HepG2 (cell line): ENCODE measurements around the gene NVL. TPM values are rescaled to one million over a fixed set of nuclear protein-coding genes. Genes with fewer than 3 reads are reported as not detected.

Source experiments
- ATAC-seq: fragments of 200-7000 bp; cut with Tn5 transposase; 3 replicates; pipeline ENCODE4 v1.9.1; 2020; ENCODE audit warnings: mild to moderate bottlenecking, moderate library complexity
- BruUV-seq: library from RNA; stranded (reverse); fragments of 400-500 nt; replicated peaks from 2 replicates; lab custom pipeline; 2021; lab: Mats Ljungman, UMichigan
- CTCF ChIA-PET: fragments of 300-600 bp; formaldehyde crosslinking; extraction: SDS; loops from one replicate; lab custom pipeline; 2021; ENCODE audit warnings: low total read pairs, inconsistent platforms, low intra/inter-chr PET ratio; lab: Yijun Ruan, JAX
- POLR2A ChIA-PET: fragments of 350-600 bp; sonication (Branson Sonifier 250); formaldehyde crosslinking; loops from one replicate; lab custom pipeline; 2020; ENCODE audit warnings: antibody characterized with exemption, inconsistent platforms; lab: Yijun Ruan, JAX
- DNase-seq: peaks from one replicate; pipeline ENCODE4 v3.0.0-alpha.2; 2015; ENCODE audit warnings: low spot score
- FAIRE-seq: peaks from 3 replicates; lab custom pipeline; 2011; peaks lifted over from hg19 to GRCh38; lab: Jason Lieb, UNC
- H2AFZ ChIP-seq: one replicate; pipeline ENCODE4 v1.6.1; 2011; ENCODE audit warnings: low read length, inconsistent platforms
- H3K27ac ChIP-seq: fragments of 300-600 bp; 3 replicates; pipeline ENCODE4 v1.8.0; 2011; ENCODE audit warnings: mixed run types, mild to moderate bottlenecking, mixed read lengths, low read length, inconsistent platforms; ENCODE audit not compliant: insufficient read depth; ENCODE audit errors: extremely low read length
- H3K27me3 ChIP-seq, 2 experiments: fragments of 200-600 bp in 1 of 2; 2 replicates in 1 of 2; 3 replicates in 1 of 2; pipeline versions ENCODE4 v1.6.0 to v1.8.0; 2011; ENCODE audit warnings: low read length in 2 of 2, mild to moderate bottlenecking in 2 of 2, moderate library complexity in 2 of 2, inconsistent platforms in 1 of 2; ENCODE audit not compliant: insufficient read depth in 2 of 2, control insufficient read depth in 1 of 2
- H3K36me3 ChIP-seq, 2 experiments: fragments of 200-600 bp in 1 of 2; replicated peaks in 1 of 2; 2 replicates in 1 of 2; 3 replicates in 1 of 2; pipeline versions ENCODE4 v1.5.1 to v1.8.0; 2011; ENCODE audit warnings: low read length in 2 of 2, inconsistent platforms in 1 of 2; ENCODE audit not compliant: insufficient read depth in 2 of 2, control insufficient read depth in 1 of 2
- H3K4me1 ChIP-seq: 2 replicates; pipeline ENCODE4 v1.5.1; 2012; ENCODE audit warnings: low read length, inconsistent platforms; ENCODE audit not compliant: insufficient read depth
- H3K4me2 ChIP-seq: 2 replicates; pipeline ENCODE4 v1.6.0; 2011; ENCODE audit warnings: low read depth, low read length, inconsistent platforms
- H3K4me3 ChIP-seq, 3 experiments: fragments of 200-600 bp in 1 of 3; sonication (generic), shearing (Covaris generic) in 1 of 3; replicated peaks in 1 of 3; 2 replicates each; pipeline ENCODE4 v1.5.1; 2011 to 2016; ENCODE audit warnings: low read length in 3 of 3, inconsistent platforms in 2 of 3, low read depth in 2 of 3, mild to moderate bottlenecking in 2 of 3, control low read depth in 1 of 3, mixed read lengths in 1 of 3; ENCODE audit not compliant: insufficient read depth in 1 of 3
- H3K79me2 ChIP-seq: one replicate; pipeline ENCODE4 v1.6.1; 2011; ENCODE audit warnings: low read length, inconsistent platforms; ENCODE audit not compliant: insufficient read depth
- H3K9ac ChIP-seq: 2 replicates; pipeline ENCODE4 v1.6.0; 2011; ENCODE audit warnings: mild to moderate bottlenecking, low read depth, low read length, inconsistent platforms; ENCODE audit not compliant: insufficient read depth
- H3K9me3 ChIP-seq: 2 replicates; pipeline ENCODE4 v1.5.1; 2012; ENCODE audit warnings: mild to moderate bottlenecking, low read length
- H4K20me1 ChIP-seq: 2 replicates; pipeline ENCODE4 v1.6.0; 2011; ENCODE audit warnings: inconsistent platforms, mild to moderate bottlenecking, low read length, moderate library complexity; ENCODE audit not compliant: insufficient read depth
- ARHGAP35 ChIP-seq: sonication (generic); formaldehyde crosslinking; IDR thresholded peaks from 2 replicates; pipeline ENCODE4 v1.9.0; 2022; ENCODE audit warnings: mild to moderate bottlenecking, inconsistent platforms, moderate library complexity, missing genetic modification reagents, borderline replicate concordance
- CREBL2 ChIP-seq: sonication (generic); formaldehyde crosslinking; IDR thresholded peaks from 2 replicates; pipeline ENCODE4 v1.8.1; 2023; ENCODE audit warnings: missing genetic modification reagents, mild to moderate bottlenecking, borderline replicate concordance
- MYNN ChIP-seq: sonication (generic); formaldehyde crosslinking; IDR thresholded peaks from 2 replicates; pipeline ENCODE4 v1.4.0; 2020; ENCODE audit warnings: mild to moderate bottlenecking, low read depth, missing genetic modification reagents
- NFAT5 ChIP-seq: sonication (generic); formaldehyde crosslinking; IDR thresholded peaks from 2 replicates; pipeline ENCODE4 v1.4.0; 2020; ENCODE audit warnings: missing genetic modification reagents
- ZNF124 ChIP-seq: sonication (generic); formaldehyde crosslinking; IDR thresholded peaks from 2 replicates; pipeline ENCODE4 v1.4.0; 2020; ENCODE audit warnings: missing genetic modification reagents
- ZNF280B ChIP-seq: sonication (generic); formaldehyde crosslinking; IDR thresholded peaks from 2 replicates; pipeline ENCODE4 v1.5.0; 2020; ENCODE audit warnings: missing genetic modification reagents, mild to moderate bottlenecking, borderline replicate concordance
- ZNF652 ChIP-seq: IDR thresholded peaks from 2 replicates; pipeline ENCODE4 v1.6.1; 2016; ENCODE audit warnings: low read depth, borderline replicate concordance
- ZSCAN21 ChIP-seq: sonication (generic); formaldehyde crosslinking; IDR thresholded peaks from 2 replicates; pipeline ENCODE4 v1.8.0; 2022; ENCODE audit warnings: mild to moderate bottlenecking, missing genetic modification reagents, moderate library complexity, borderline replicate concordance
- WGBS: methylation state at CpG from one replicate; pipeline ENCODE4 v1.1.6; 2017; ENCODE audit warnings: low lambda C conversion rate; 5-methylcytosine and 5-hydroxymethylcytosine counted together
- in situ Hi-C: cut with HindIII; loops from 2 replicates; pipeline ENCODE4 v1.10.0; 2017; ENCODE audit warnings: low pct_unique_long_range_greater_than_20kb; ENCODE audit not compliant: extremely low pct_ligation_motif_present
- intact Hi-C: fragments of 100-400 bp; cut with micrococcal nuclease; formaldehyde crosslinking; loops from one replicate; pipeline ENCODE4 v1.10.0; 2022; ENCODE audit not compliant: unreplicated experiment
- polyA plus RNA-seq, 8 experiments: library from polyadenylated mRNA; depleted of rRNA in 3 of 8; stranded (reverse) in 7 of 8; unstranded in 1 of 8; fragments of >200 nt; fragmentation: Illumina TruSeq in 4 of 8; extraction: Trizol in 4 of 8; gene quantifications; 2 replicates each; pipeline versions ENCODE4 v1.2.1 to v1.2.3, GENCODE V29; 2011 to 2016; ENCODE audit warnings: low read depth in 4 of 8, missing spikeins in 1 of 8, mixed read lengths in 1 of 8; ENCODE audit not compliant: insufficient read depth in 1 of 8
- total RNA-seq, 5 experiments: library from RNA; depleted of rRNA; stranded (reverse); fragments of >200 nt; fragmentation: Illumina TruSeq; extraction: Trizol; gene quantifications; 2 replicates each; pipeline ENCODE4 v1.2.3, GENCODE V29; 2016; ENCODE audit warnings: low read depth in 1 of 5

NVL gene
- total and polyA plus RNA-seq, 2 of the 13 experiments (the other 11 are each of a cell fraction or from before 2014, with no cell fraction given) = 8.3 to 21.0 TPM

GRCh38 chr1:224188286-224188685, 141.7 kb downstream of the NVL start:
- 98% methylated on average over 2 of the region's 2 CpGs for WGBS
- POLR2A ChIA-PET = no interaction called here

More at GRCh38 chr1:224188286-224188685, 141.7 kb downstream of the NVL start:
- H2AFZ ChIP-seq = no peak overlapping the region
- ATAC-seq = no peak
- H3K9ac ChIP-seq = no peak overlapping the region
- H3K27ac ChIP-seq = no peak overlapping the region
- CTCF ChIA-PET = no interaction called here
- H3K9me3 ChIP-seq = no peaks in the 10 kb centered on the region
- peaks cover 9% of the 10 kb centered on the region for H3K79me2 ChIP-seq
- no peaks in the 10 kb centered on the region for H3K27me3 ChIP-seq
- 0 out of 2 replicates have a peak, but pooled peaks cover 4% of the 10 kb centered on the region for H4K20me1 ChIP-seq
- TF ChIP-seq ARHGAP35 (CRISPR knock-in tag) (no peak), CREBL2 (CRISPR knock-in tag) (no peak), NFAT5 (no peak), ZNF280B (CRISPR knock-in tag) (no peak), ZNF124 (CRISPR knock-in tag) (no peak), ZSCAN21 (CRISPR knock-in tag) (no peak), MYNN (no peak), ZNF652 (CRISPR knock-in tag) (no peak)
- no peak overlapping the region for H3K4me2 ChIP-seq
- in situ Hi-C loops = no loop called here
- H3K4me3 ChIP-seq = no peak overlapping the region
- intact Hi-C loops = no loop called here
- DNase-seq = no peak
- FAIRE-seq = no peak
- peaks cover 22% of the 10 kb centered on the region for H3K4me1 ChIP-seq
- peaks cover 0 to 8% of the 10 kb centered on the region in 2 experiments; a peak in 1 of 5 replicates for H3K36me3 ChIP-seq
- no TSS peak for BruUV-seq
